HEK293 (cell line): ENCODE results near the gene TBX4.

ENCODE experiments used
- CTCF ChIA-PET: fragments of 350-600 bp; formaldehyde crosslinking; extraction: SDS; loops from one replicate; lab custom pipeline; 2021; ENCODE audit warnings: antibody characterized with exemption; lab: Yijun Ruan, JAX
- POLR2A ChIA-PET: fragments of 300-600 bp; formaldehyde crosslinking; extraction: SDS; loops from one replicate; lab custom pipeline; 2020; ENCODE audit warnings: antibody characterized with exemption, inconsistent platforms; lab: Yijun Ruan, JAX
- H3K27ac ChIP-seq: fragments of 200-500 bp; sonication (Bioruptor generic); 2 replicates; pipeline ENCODE4 v1.5.1; 2014; ENCODE audit warnings: low read depth, low read length, control low read depth, inconsistent platforms; ENCODE audit errors: extremely low read depth
- H3K36me3 ChIP-seq, 2 experiments: fragments of 200-500 bp in 1 of 2; sonication (Bioruptor generic) in 1 of 2; 1 replicate in 1 of 2; 2 replicates in 1 of 2; pipeline ENCODE4 v1.5.1; 2014 to 2017; ENCODE audit warnings: inconsistent platforms in 2 of 2, low read length in 2 of 2; ENCODE audit not compliant: control insufficient read depth in 2 of 2, insufficient read depth in 1 of 2
- H3K4me1 ChIP-seq: fragments of 200-500 bp; sonication (Bioruptor generic); 2 replicates; pipeline ENCODE4 v1.5.1; 2014; ENCODE audit warnings: mild to moderate bottlenecking, low read length, inconsistent platforms; ENCODE audit not compliant: control insufficient read depth, insufficient read depth
- H3K4me3 ChIP-seq: 2 replicates; pipeline ENCODE4 v1.5.1; 2011; ENCODE audit warnings: low read depth, mild to moderate bottlenecking, control low read depth, low read length, moderate library complexity
- H3K9me3 ChIP-seq: fragments of 200-500 bp; sonication (Bioruptor generic); 2 replicates; pipeline ENCODE4 v1.5.1; 2014; ENCODE audit warnings: low read depth, low read length, inconsistent platforms; ENCODE audit not compliant: control insufficient read depth, insufficient read depth
- GFI1B ChIP-seq: fragments of 450-650 bp; formaldehyde crosslinking; IDR thresholded peaks from 2 replicates; pipeline ENCODE4 v1.5.1; 2016; ENCODE audit warnings: missing biosample characterization, missing genetic modification characterization
- KLF8 ChIP-seq: fragments of 450-650 bp; formaldehyde crosslinking; IDR thresholded peaks from 2 replicates; pipeline ENCODE4 v1.5.1; 2016; ENCODE audit warnings: missing biosample characterization, missing genetic modification characterization
- RBAK ChIP-seq: fragments of 450-650 bp; formaldehyde crosslinking; IDR thresholded peaks from 2 replicates; pipeline ENCODE4 v1.5.1; 2016; ENCODE audit warnings: missing biosample characterization, missing genetic modification characterization
- TRIM28 ChIP-seq: IDR thresholded peaks from 2 replicates; pipeline ENCODE4 v1.6.1; 2011; ENCODE audit warnings: low read length, control low read depth, borderline replicate concordance
- ZBTB1 ChIP-seq: fragments of 450-650 bp; formaldehyde crosslinking; IDR thresholded peaks from 2 replicates; pipeline ENCODE4 v1.5.1; 2016; ENCODE audit warnings: missing biosample characterization, missing genetic modification characterization
- ZBTB7A ChIP-seq: fragments of 450-650 bp; formaldehyde crosslinking; IDR thresholded peaks from 2 replicates; pipeline ENCODE4 v1.5.1; 2016; ENCODE audit warnings: low read depth, missing biosample characterization, missing genetic modification characterization
- ZEB2 ChIP-seq: fragments of 450-650 bp; formaldehyde crosslinking; IDR thresholded peaks from 2 replicates; pipeline ENCODE4 v1.5.1; 2016; ENCODE audit warnings: missing biosample characterization, missing genetic modification characterization
- ZNF16 ChIP-seq: fragments of 450-650 bp; formaldehyde crosslinking; IDR thresholded peaks from 2 replicates; pipeline ENCODE4 v1.5.1; 2016; ENCODE audit warnings: low read depth, missing biosample characterization, missing genetic modification characterization
- ZNF426 ChIP-seq: fragments of 450-650 bp; formaldehyde crosslinking; IDR thresholded peaks from 2 replicates; pipeline ENCODE4 v1.5.1; 2017; ENCODE audit warnings: missing biosample characterization, missing genetic modification characterization, mild to moderate bottlenecking, inconsistent platforms, moderate library complexity
- ZNF560 ChIP-seq: fragments of 450-650 bp; formaldehyde crosslinking; IDR thresholded peaks from 2 replicates; pipeline ENCODE4 v1.5.1; 2017; ENCODE audit warnings: missing biosample characterization, missing genetic modification characterization, borderline replicate concordance
- ZNF571 ChIP-seq: fragments of 450-650 bp; formaldehyde crosslinking; IDR thresholded peaks from 2 replicates; pipeline ENCODE4 v1.5.0; 2017; ENCODE audit warnings: missing biosample characterization, missing genetic modification characterization
- ZNF629 ChIP-seq: fragments of 450-650 bp; formaldehyde crosslinking; IDR thresholded peaks from 2 replicates; pipeline ENCODE4 v1.5.1; 2017; ENCODE audit warnings: missing biosample characterization, missing genetic modification characterization
- ZNF658 ChIP-seq: fragments of 450-650 bp; formaldehyde crosslinking; IDR thresholded peaks from 2 replicates; pipeline ENCODE4; 2016; ENCODE audit warnings: missing biosample characterization, missing genetic modification characterization
- ZNF843 ChIP-seq: fragments of 450-650 bp; formaldehyde crosslinking; IDR thresholded peaks from 2 replicates; pipeline ENCODE4 v1.5.1; 2016; ENCODE audit warnings: missing biosample characterization, missing genetic modification characterization
- TF ChIP-seq, protein P1 (sequence below): fragments of 450-650 bp; formaldehyde crosslinking; IDR thresholded peaks from 2 replicates; pipeline ENCODE4 v1.5.1; 2016; ENCODE audit warnings: missing biosample characterization, missing genetic modification characterization
- TF ChIP-seq, protein P2 (sequence below): fragments of 450-650 bp; formaldehyde crosslinking; conservative IDR thresholded peaks from 2 replicates; pipeline ENCODE4 v1.5.1; 2016; ENCODE audit warnings: low read depth, missing biosample characterization, missing genetic modification characterization
- TF ChIP-seq, protein P3 (sequence below): fragments of 450-650 bp; formaldehyde crosslinking; IDR thresholded peaks from 2 replicates; pipeline ENCODE4 v1.5.1; 2016; ENCODE audit warnings: missing biosample characterization, missing genetic modification characterization
- TF ChIP-seq, protein P4 (sequence below): fragments of 450-650 bp; formaldehyde crosslinking; IDR thresholded peaks from 2 replicates; pipeline ENCODE4 v1.5.0; 2017; ENCODE audit warnings: missing biosample characterization, missing genetic modification characterization, borderline replicate concordance

The TBX4 gene

DNA sequence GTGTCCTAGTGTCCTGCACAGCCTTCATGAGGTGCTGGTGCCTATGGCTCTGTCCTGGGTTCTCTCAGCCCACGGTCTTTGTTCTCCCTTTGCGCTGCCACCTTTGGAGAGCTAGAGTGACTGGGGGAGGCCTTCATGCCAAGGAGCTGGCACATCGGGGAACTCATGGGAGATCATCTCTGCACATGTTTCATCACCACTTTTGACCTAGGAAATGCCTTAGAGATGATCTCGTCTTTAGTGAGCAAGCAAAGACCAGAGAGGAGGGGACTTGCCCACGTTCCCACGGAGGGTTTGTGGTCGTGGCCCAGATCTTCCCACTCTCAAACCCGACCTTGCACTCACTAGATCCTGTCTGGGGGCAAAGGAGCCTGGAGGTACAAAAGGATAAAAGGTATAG is 23.5 kb downstream of the TBX4 start:
- Histone ChIP-seq H3K27ac (no peak overlapping the region), H3K4me1 (no peaks in the 10 kb centered on the region), H3K4me3 (no peak overlapping the region), H3K9me3 (no peaks in the 10 kb centered on the region), H3K36me3 (no peaks in the 10 kb centered on the region)
- TF ChIP-seq GFI1B (tag by site-specific recombination) (no peak), RBAK (tag by site-specific recombination) (no peak), ZEB2 (no peak), KLF8 (no peak), TRIM28 (no peak), ZNF571 (tag by site-specific recombination) (no peak), ZBTB7A (no peak), ZNF843 (tag by site-specific recombination) (no peak)
- TF ChIP-seq, protein P1, sequence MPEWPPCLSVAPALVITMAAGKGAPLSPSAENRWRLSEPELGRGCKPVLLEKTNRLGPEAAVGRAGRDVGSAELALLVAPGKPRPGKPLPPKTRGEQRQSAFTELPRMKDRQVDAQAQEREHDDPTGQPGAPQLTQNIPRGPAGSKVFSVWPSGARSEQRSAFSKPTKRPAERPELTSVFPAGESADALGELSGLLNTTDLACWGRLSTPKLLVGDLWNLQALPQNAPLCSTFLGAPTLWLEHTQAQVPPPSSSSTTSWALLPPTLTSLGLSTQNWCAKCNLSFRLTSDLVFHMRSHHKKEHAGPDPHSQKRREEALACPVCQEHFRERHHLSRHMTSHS (tag by site-specific recombination), result no peak
- TF ChIP-seq, protein P2, sequence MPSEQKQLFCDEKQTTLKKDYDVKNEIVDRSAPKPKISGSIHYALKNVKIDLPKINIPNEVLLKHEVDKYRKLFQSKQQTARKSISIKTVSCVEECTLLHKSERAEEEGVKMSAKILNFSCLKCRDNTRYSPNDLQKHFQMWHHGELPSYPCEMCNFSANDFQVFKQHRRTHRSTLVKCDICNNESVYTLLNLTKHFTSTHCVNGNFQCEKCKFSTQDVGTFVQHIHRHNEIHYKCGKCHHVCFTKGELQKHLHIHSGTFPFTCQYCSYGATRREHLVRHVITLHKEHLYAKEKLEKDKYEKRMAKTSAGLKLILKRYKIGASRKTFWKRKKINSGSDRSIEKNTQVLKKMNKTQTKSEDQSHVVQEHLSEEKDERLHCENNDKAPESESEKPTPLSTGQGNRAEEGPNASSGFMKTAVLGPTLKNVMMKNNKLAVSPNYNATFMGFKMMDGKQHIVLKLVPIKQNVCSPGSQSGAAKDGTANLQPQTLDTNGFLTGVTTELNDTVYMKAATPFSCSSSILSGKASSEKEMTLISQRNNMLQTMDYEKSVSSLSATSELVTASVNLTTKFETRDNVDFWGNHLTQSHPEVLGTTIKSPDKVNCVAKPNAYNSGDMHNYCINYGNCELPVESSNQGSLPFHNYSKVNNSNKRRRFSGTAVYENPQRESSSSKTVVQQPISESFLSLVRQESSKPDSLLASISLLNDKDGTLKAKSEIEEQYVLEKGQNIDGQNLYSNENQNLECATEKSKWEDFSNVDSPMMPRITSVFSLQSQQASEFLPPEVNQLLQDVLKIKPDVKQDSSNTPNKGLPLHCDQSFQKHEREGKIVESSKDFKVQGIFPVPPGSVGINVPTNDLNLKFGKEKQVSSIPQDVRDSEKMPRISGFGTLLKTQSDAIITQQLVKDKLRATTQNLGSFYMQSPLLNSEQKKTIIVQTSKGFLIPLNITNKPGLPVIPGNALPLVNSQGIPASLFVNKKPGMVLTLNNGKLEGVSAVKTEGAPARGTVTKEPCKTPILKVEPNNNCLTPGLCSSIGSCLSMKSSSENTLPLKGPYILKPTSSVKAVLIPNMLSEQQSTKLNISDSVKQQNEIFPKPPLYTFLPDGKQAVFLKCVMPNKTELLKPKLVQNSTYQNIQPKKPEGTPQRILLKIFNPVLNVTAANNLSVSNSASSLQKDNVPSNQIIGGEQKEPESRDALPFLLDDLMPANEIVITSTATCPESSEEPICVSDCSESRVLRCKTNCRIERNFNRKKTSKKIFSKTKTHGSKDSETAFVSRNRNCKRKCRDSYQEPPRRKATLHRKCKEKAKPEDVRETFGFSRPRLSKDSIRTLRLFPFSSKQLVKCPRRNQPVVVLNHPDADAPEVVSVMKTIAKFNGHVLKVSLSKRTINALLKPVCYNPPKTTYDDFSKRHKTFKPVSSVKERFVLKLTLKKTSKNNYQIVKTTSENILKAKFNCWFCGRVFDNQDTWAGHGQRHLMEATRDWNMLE (tag by site-specific recombination), result no peak
- CTCF ChIA-PET, result interaction anchor here (0.6 kb wide), 1 partner anchor 49 kb away, joined by 4 read pairs; no protein-coding TSS in a partner anchor
- POLR2A ChIA-PET, result no interaction called here

DNA sequence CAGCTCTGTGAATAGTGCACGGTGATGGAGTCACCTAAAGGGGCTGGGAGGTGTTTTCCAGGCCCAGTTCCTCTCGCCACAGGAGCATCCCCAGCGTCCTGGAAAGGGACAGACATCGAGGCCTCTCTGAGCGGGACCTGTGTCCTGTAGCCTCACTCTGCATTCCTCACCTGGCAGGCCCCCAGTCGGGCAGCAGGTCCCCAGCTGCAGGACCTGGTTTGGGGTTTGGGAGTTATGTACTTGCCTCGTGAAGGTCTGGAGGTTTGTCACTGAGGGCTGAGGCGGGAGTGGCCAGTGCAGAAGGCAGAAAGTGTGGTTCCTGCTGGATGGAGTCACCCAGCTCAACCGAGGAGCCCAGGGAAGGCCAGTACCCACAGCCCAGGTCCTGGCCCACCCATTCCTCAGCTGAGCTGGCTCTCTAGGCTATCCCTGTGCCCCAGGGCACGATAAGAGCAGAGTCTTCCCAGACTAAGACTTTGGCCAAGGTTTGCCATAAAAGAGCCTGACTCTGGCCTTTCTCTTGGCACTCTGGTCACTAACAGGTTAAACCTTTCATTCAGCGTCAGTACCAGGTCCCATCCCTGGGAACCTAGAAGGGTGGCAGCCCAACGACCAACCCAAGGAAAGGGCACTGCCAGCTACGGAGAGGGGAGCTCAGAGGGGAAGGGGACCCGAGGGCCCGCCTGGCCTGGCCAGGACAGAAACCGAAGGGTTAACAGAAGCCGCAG is 24.4 kb downstream of the TBX4 start:
- Histone ChIP-seq H3K27ac (no peak overlapping the region), H3K4me3 (no peak overlapping the region), H3K9me3 (no peaks in the 10 kb centered on the region), H3K36me3 (no peaks in the 10 kb centered on the region), H3K4me1 (no peaks in the 10 kb centered on the region)
- ChIA-PET CTCF (interaction anchor here (0.6 kb wide), 1 partner anchor 505 kb away, joined by 3 read pairs; no protein-coding TSS in a partner anchor), POLR2A (no interaction called here)
- TF ChIP-seq ZNF658 (tag by site-specific recombination) (no peak), ZNF560 (tag by site-specific recombination) (no peak), ZNF426 (tag by site-specific recombination) (no peak)

DNA sequence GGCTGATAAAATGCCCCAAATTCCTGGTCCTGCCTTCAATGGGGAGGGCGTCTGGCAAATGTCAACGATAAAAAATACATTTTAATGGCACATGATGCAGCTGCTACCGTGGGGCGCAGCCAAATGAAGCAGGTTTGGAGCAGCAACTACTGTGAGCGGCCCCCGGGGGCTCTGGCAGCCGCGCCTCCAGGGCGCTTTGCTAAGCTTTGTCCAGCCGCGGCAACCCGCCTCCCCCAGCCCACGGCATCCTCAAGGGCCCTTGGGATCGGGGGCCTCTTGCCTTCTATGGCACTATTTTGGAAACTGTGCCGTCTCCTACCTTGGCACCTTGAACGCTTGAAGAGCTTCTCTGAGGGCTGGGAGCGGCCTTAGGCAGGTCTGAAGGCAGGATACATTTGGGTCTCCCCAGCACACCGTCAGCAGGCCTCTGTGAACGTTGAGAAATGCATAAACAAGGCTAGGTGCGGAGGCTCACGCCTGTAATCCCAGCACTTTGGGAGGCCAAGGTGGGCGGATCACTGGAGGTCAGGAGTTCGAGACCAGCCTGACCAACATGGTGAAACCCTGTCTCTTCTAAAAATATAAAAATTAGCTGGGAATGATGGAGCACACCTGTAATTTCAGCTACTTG is 25.1 kb downstream of the TBX4 start:
- H3K4me1 ChIP-seq, result no peaks in the 10 kb centered on the region
- CTCF ChIA-PET, result interaction anchor here (0.6 to 1.3 kb wide), 3 partner anchors 8 to 506 kb away, joined by 3 to 5 read pairs (median 4); no protein-coding TSS in a partner anchor
- no peaks in the 10 kb centered on the region for H3K36me3 ChIP-seq
- TF ChIP-seq, protein P3, sequence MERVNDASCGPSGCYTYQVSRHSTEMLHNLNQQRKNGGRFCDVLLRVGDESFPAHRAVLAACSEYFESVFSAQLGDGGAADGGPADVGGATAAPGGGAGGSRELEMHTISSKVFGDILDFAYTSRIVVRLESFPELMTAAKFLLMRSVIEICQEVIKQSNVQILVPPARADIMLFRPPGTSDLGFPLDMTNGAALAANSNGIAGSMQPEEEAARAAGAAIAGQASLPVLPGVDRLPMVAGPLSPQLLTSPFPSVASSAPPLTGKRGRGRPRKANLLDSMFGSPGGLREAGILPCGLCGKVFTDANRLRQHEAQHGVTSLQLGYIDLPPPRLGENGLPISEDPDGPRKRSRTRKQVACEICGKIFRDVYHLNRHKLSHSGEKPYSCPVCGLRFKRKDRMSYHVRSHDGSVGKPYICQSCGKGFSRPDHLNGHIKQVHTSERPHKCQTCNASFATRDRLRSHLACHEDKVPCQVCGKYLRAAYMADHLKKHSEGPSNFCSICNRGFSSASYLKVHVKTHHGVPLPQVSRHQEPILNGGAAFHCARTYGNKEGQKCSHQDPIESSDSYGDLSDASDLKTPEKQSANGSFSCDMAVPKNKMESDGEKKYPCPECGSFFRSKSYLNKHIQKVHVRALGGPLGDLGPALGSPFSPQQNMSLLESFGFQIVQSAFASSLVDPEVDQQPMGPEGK, result no peak
- TF ChIP-seq ZBTB1 (tag by site-specific recombination), result no peak
- TF ChIP-seq ZNF16, result no peak
- no peak for TF ChIP-seq ZNF629 (tag by site-specific recombination)
- TF ChIP-seq, protein P4, sequence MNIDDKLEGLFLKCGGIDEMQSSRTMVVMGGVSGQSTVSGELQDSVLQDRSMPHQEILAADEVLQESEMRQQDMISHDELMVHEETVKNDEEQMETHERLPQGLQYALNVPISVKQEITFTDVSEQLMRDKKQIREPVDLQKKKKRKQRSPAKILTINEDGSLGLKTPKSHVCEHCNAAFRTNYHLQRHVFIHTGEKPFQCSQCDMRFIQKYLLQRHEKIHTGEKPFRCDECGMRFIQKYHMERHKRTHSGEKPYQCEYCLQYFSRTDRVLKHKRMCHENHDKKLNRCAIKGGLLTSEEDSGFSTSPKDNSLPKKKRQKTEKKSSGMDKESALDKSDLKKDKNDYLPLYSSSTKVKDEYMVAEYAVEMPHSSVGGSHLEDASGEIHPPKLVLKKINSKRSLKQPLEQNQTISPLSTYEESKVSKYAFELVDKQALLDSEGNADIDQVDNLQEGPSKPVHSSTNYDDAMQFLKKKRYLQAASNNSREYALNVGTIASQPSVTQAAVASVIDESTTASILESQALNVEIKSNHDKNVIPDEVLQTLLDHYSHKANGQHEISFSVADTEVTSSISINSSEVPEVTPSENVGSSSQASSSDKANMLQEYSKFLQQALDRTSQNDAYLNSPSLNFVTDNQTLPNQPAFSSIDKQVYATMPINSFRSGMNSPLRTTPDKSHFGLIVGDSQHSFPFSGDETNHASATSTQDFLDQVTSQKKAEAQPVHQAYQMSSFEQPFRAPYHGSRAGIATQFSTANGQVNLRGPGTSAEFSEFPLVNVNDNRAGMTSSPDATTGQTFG (tag by site-specific recombination), result no peak
- no peak overlapping the region for H3K4me3 ChIP-seq
- POLR2A ChIA-PET, result no interaction called here
- no peaks in the 10 kb centered on the region for H3K9me3 ChIP-seq
- H3K27ac ChIP-seq, result no peak overlapping the region
